Esophagus mucosa (tissue), 1 donor: ENCODE results near the gene SND1. TPM values are rescaled to one million over a fixed set of nuclear protein-coding genes. Genes with fewer than 3 reads are reported as not detected.
"Not testable (repeated sequence)": the region's sequence is repeated elsewhere in the genome, so short reads cannot be mapped to it uniquely, and the experiment has no call there.

ENCODE experiments used
- ATAC-seq: fragments of 200-7000 bp; cut with Tn5 transposase; one replicate; pipeline ENCODE4 v1.9.1; 2020
- total RNA-seq: library from RNA; stranded (reverse); gene quantifications from one replicate; pipeline ENCODE4 v1.2.4, GENCODE V29; 2023
- donor health status: DM: yes; HTN: yes; CAD: no.

Gene SND1
- total RNA-seq, 1 donor from 2014 or later, result 115 TPM

DNA sequence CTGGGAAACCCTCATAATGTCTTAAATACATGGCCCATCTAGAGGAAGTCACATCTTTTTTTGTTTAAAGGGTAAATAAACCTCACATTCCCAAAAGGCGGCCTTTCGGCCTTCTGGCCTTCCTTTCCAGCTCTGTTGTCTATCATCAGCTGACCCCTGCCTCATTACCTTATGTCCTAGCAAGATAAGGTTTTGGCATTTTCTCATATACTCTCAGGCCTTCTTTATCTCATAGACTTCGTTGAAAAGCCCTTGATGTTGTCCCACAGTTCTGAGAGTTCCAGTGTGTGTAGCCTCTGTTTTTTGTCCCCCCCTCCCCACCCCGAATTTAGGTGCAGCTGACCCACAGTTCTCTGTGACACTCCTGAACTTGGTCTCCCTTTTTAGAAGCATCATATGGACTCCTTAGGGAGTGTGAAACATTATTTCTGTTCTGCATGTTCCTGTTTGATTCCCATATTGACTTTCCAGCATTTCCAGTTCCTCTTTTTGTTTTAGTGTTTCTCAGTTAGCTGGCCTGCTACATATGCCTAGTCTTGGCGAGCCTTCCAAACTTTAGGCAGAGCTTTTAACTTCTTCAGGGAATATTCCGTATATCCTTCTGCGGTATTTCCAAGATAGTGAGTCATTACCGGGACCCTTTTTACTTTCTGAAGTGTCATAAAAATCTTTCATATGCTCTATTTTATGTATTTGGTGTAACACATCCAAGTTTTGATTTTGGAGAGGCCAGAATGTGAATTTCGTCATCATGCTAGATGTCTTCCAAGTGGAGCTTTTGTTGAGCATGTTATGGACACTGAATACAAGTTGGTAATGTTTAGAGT, 240.7 kb downstream of the SND1 start:
- no peak for ATAC-seq

DNA sequence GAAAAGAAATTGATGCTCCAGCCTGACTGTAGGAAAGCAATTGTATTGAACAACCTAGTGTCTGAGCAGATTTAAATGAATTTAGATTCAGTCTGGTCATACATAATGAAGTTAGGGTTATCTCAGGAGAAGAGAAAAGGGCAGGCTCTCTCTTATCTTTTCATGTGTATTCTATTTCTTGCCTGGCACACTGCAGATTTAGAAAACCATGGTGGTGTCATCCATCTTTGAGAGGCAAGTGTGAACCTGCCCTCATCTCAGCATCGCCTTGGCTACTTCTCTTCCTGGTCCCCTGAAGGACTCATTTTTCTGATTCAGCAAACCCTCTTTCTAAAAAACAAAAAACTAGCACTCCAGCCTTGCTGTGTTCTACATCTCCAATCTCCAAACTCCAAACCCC, 241.6 kb downstream of the SND1 start:
- no peak for ATAC-seq

DNA sequence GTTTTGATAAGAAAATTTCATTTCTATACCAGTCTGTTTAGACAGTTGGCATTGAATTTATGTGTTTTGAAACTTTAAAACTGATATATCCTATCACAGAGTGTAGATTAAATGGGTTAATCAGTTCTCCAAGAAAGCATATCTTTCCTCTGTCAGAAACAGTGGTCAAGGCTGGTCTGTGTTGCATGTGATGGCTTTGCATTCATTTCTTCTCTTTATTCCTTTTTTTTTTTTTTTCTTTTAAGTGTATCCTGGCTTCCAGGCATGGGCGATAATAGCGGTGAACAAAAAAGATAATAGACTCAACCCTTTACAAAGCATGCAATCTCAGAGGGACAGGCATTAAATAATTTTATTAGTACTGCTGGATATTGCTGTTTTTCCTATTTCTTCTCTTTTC, 242.6 kb downstream of the SND1 start:
- ATAC-seq, result no peak

DNA sequence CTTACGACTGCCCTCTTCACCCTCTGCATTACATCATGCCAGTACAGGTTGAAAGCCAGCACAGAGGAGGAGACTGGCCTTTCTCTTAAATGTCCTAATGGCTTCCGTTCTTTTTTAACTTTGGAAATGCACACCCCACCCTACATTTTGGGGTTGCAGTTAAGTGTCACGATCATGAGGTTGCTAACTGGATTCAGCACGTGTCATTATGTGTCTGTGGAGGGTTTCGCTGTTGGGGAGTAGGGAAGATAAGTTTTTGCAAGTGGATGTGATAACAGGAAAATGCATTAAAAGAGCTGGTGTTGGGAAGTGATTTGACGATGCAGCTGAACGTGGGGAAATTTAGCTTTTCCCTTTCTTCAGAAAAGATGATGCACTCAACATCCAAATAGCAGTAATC, 243.4 kb downstream of the SND1 start:
- ATAC-seq, result no peak

DNA sequence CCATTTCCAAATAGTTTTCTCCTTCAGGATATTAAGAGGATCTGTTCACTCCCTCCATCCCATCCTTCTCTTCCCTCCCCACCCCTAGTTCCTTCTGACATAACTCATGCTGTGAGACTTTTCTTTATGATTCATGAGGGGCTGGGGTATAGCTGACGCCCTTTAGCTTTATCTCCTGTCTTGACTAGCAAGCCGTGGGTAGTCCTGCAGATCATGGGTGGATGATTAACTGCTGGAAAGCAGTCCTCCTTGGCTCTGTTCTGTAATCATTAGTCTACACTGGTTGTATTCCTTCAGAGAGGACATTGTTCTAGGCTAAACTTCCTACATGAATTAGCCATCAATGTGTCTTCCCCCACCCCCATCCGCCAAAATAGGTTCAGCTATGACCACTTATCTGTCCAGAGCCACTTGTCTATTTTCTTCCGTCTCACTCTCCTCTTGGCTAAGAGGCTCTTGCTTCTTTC, 243.9 kb downstream of the SND1 start:
- no peak for ATAC-seq

DNA sequence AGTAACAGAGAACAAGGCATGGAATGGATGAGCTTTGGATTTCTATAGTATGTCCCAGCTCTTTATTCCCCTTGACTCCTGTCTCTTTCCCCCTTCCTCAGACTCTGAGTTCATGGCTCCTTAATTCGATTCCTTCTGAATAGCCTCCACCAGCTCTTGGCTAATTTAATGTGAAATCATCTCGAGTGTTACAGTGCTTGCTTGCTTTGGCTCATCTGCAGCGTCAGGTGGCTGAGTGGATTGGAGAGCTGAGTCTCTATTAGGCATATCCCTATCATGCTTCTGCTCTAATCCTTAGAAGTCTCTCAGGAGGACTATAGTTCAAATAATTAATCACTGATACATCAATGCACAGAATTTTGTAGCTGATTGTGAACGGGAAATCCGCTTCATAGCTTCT, 244.7 kb downstream of the SND1 start:
- ATAC-seq, result no peak

DNA sequence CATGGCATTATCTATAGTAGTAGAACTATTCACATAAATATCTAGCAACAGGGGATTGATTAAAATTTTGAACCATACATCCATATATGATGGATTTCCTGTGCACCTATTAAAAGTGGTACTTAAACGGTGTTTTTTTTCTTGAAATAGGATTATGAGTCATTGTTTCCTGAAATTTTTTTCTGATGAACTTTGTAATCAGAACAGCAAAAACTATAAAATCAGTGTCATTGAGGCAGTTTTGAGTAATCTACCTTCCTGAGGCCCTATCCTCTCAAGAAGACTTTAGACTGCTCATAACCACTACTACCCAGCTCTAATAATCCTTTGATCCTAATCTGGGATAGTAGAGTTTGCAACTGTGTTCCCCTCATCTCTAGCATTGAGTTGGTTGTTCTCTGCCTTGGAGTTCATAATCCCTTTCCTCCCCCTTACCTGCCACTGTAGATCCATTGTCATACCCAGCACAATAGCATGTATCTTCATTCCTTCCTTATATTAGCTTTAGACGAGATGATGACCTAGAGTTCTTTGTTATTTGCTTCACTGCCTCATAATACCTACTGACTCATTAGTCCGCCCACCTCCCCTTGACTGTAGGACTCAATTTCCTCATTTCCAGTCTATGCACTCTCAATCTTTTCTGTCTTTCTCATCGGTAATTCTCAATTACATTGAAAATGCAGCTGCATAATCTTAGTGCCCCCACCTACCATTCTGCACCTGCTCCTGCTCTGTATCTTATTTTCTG, 245.9 kb downstream of the SND1 start:
- ATAC-seq, result peak; percentile 42

DNA sequence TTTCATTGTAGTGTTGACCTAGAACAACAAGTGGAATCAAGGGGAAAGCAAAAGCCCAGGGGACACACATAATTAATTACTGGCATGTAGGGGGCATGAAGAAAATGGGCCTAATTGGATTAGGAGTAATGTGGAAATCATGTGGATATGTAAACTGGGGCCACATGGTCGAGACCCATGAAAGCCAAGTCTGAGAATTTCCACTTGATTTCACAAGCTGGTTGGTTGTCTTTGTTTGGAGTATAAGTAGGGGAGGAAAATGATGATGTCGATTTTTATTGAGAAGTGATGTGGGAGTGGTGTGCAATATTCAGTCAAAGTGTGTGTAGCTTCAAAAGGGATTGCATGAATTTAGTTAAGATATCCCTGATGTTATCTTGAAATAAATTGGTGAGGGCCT, 247.4 kb downstream of the SND1 start:
- ATAC-seq, result no peak

DNA sequence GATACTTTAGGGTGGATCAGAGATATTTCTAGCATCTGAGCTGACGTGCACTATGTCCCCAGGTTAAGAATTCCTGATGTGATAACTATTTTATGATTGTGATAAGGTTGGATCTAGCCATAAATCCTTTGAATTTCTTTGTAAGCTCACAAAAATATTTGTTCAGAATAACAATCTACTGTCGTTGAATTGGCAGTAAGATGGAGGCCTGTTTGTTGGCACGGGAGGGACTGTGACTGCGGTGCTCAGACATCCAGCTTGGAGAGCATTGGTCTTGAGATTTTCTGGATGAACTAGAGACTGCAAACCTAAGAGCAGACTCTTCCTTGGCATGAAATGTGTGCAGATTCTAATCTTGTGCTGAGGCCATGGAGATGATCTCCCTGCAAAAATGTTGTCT, 248.1 kb downstream of the SND1 start:
- ATAC-seq, result no peak

DNA sequence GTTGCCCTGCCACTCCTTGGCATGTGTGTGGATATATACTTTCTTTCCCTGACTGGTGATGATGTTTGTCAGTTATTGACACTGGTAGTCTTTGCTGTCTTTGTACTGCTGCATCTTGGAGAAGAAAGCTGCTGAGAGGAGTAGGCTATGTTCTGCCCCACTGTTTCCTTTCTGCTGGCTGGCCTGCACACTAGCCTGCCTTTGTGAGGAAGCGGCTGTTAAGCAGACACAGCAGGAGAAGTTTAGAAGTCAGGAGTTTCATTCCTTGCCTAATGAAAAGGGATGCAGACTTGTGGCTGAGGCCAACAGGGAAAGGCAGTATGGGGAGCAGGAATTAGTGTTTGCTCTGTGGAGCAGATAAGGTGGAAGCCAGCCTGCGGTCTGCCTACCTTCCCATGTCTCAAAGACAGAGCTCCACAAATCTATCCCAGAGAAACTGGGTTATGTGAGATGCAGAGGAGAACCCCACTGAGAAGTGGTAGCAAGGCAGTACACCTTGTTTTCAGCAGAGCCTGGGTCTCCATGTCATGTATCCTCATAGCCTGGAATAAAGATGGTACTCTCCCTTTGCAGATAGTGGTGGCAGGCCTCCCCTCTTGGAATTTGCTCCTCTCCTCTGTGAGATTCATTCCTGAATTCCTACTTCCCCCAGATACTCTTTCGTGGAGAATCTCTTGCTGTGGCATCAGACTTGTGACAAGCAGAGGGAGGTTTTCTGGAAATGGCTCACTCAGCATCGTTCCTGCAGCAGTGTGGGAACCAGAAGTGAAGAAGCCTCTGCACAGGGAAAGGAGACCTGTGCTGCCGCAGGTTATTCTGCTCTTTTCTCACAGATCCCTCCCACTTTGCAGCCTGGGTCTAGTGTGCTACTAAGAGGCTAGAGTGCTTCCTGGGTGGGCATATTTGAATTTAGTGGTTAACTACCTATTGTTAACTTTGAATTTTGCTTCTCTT, 249.0 kb downstream of the SND1 start:
- ATAC-seq, result no peak

DNA sequence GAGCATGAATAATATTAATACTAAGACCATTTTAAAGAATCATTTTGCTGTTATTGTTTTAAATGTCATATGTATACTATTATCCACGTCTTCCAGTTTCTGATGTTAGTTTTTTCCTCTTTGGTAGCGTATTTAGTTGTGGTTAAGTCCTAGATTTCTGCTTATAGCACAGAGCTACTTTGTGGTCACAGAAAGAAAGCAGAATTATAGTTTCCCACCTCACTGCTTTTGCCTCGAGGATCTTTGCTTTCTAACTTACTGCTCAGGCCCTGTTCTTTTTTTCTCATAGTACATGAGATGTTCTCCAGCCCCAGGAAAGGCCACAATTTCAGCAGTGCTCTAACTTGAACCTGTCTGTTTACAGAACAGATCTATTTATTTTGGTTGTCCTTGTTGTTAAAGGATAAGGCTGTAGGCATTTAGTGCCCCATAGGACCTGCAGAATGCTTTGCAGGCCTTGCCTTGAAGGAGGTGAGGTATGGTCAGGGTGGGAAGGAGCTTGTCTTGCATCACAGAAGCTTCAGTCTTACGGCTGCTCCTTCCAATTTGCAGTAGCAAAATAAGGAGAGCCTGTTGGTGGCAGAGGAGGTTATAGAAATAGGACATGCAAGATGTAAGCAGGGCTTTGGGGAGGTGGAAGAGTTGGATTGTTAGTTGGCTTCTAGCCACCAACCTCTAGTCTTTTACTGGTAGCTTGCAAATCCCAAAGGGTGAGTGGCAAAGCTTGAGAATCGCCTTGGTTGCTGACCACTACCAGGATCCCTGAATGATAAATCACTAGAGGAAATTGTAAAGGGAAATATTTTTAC, 250.1 kb downstream of the SND1 start:
- no peak for ATAC-seq

DNA sequence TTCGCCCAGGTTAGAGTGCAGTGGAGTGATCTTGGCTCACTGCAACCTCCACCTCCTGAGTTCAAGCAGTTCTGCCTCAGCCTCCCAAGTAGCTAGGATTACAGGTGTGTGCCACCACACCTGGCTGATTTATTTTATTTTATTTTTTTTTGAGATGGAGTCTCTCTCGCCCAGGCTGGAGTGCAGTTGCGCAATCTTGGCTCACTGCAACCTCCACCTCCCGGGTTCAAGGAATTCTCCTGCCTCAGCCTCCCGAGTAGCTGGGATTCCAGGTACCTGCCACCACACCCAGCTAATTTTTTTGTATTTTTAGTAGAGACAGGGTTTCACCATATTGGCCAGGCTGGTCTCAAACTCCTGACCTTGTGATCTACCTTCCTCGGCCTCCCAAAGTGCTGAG, 250.8 kb downstream of the SND1 start:
- not testable (repeated sequence) for ATAC-seq

DNA sequence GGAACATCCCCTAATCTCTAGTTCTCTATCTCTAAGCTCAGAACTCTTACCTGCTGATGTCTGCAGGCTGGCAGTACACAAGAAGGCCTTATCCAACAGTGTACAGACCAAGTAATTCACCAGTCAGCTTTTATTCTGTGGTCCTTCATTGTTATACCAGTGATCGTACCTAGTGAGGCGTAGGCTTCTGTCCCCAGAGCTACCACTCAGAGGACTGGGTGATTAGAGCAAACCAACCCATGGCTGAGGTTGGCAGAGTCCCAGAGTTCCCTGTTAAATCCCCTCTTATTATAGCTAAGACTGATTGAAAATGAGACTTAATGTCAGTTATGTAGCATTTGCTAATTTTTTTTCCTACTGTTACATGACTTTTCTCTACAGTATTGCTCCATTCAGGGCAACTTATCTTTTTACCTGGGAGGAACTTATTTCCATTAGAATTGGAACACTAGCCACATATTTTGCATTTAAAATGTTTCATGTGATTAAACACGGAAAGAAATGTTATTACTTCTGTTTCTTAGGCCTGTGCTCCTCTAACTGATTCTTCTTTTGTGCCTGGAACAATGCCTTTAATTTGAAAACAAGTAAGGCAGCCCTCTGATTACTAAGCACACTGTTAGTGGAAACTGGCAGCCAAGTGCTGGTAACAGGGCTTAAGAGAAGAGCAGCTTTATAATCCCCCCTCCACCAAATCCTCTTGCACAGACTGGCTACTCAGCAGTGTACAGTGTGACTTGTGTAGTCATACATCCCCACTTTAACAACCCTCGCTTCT, 252.1 kb downstream of the SND1 start:
- ATAC-seq, result peak; percentile 60

DNA sequence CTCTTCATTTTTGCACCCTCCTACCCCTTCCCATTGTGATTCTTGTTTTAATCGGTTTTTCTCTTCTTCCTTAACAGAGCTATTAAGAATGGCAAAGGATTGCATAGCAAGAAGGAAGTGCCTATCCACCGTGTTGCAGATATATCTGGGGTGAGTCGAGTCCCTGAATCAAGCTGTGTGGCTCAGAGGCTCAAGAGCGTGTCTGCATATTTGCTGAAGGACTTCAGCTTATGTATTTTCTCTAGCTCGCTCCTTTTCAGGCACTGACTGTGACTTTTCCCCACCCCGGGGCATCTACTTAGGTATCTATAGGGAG, 252.6 kb downstream of the SND1 start:
- ATAC-seq, result peak; percentile 38

DNA sequence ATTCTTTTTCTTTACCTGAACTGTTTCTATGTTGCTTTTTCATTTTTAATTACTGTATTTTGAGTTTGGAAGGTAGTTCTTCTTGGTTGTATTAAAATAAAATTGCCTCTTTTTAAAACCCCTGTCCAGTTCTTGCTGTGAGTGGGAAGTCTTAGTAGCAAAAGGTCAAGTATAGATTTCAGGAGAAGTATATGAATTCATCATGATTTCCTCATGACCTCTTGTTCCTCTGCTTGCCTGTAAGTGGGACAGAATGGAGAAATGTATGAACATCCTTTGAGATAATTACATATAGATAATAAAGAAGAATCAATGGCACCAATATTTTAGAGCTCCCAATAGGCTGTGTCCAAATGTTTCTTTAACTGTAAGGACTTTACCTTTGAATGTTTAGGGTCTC, 253.0 kb downstream of the SND1 start:
- no peak for ATAC-seq

DNA sequence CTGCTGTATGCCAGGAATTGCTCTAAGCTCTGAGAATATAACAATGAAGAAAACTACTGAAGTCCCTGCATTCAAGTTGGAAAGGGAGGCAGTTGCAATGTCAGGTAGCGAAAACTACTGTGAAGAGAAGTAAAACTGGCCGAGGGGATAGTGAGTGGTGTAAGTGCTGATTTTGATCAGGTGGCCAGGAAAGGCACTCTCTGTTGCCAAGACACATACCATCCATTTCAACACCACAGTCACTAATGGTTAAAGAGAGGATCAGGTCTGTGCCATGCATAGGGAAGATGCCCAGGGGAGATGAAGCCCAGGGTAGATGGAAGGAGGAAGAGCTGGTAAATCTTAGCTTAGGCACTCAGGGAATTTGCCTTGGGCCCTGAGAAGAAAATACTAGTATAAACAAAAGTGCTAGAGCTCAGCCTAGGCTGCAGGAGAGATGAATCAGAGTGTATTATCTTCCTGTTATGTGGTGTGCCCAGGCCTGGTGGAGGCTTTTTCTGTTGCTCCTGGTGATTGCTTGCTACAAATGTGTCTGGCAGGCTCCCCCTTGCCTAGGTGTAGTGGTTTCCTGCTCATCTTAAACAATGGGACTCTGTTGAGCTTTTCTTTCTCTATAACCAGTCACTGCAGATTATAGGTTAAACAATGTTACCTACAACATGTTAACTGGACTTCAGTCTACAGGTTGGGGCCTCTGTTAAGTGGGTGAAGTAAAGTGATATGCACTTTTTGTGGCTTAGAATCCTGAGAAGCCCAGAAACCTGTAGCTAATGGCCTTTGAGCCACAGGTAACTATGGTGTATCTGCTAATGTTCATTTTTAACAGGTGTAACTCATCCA, 253.7 kb downstream of the SND1 start:
- ATAC-seq, result peak; percentile 86

DNA sequence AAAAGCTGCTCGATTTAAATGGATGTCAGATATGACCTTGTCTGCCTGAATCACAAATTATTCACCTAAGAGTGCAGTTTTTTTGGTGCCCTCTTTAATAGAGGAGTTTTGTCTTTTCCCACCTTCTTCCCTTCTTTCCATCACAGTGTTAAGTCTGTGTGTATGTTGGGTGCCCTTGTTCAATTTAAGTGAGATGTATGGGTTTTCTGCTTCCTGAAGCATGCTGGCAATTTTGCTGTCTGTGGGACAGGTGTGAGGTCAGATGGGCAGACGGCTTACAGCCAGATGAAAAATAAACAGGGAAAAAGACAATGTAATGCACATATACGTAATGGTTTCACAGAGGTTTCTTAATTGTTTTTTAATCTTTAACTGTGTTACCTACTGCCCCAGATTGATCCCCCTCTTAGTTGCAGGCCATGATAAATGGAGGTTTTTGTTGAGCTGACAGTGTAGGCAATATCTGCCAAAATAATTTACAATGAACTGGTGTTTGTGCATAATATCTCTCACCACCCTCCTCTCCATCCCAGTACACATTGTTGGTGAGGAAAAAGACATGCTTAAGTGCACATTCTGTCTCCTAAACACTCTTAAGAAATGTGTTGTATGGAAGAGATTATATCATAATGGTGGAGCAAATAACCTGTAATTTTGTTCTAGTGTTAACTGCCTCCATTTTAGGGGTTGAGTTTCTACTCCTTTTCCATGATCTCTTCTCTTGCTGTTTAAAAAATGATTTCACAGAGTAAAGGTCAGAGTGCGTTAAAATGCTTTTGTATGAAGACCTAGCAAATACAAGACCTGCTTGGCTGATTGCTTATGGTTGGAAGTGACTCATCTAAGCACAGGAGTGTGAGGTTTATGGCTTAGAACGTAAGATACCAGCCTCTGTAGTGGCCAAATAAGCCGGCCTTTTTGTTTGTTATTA, 255.4 kb downstream of the SND1 start:
- no peak for ATAC-seq

DNA sequence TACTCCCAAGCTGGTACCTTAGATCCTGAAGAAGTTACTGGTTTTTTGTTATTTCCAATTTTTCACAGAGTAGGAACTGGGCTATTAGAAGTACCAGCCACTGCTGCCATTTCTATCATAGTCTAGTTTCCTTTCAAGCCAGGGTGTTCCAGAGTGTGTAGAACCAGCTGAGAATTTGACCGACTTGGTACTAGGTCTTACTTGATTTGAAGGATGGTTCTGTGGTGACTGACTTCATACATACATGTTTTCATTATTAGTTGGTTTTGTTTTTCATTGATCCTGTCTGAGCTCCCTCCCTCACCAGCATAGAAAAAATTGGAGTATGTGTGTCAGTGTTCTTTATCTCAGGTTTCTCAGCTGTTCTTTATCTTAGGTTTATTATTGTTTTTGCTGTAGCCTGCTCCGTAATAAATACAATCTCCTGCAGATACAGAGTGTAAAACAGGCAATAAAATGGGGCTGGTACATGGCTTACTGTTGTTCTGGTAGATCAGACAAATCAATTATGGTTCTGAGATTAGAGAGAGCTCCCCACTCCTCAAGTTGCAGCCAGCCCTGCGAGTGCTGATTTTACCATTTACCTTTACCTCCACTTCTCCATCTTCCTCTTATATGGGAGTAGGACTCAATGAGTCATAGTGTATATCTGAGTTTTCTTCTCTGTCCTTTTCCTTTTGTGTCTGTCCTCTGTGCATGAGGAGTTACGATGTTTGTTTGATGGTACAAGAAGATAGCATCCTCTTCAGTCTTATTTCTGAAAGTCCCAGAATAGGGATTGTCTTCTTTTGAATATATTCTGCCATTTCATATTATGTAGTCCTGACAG, 256.6 kb downstream of the SND1 start:
- no peak for ATAC-seq
